Measurements from ENCODE around the gene RIMKLA.
A peak's percentile ranks its signal among the peaks of the same experiment; 100 is the strongest.

The RIMKLA gene

DNA sequence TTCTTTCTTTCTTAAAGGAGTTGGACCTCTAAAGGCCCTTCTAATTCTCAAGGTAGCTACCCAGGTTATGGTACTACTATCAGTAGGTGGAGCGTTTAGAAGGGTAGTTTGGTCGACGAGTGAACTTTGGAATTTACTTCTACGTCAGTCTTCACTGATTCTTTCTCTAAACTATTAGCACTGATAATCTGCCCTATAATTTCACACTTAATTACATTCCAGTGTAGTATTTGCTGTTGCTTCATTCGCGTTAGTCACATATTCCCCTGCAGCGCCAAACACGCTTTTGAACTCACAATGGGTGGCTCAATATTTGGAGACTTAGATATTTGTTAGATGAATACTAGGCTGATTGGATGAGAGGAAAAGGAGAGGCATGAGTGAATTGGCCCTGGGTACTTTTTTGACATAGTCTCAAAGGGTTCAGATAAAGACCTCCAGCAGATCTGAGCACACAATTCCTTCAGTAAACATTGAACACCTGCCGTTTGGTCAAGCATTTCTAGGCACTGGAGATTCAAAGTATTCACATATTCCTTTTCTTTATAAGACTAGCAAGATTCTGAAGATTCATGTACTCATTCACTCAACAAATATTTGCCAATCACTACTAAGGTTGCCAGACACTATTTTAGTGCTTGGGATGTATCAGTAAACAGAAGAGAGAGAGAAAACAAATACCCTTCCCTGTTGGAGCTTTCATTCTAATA, 44.6 kb upstream of the RIMKLA start:
- TF ChIP-seq, protein P1, sequence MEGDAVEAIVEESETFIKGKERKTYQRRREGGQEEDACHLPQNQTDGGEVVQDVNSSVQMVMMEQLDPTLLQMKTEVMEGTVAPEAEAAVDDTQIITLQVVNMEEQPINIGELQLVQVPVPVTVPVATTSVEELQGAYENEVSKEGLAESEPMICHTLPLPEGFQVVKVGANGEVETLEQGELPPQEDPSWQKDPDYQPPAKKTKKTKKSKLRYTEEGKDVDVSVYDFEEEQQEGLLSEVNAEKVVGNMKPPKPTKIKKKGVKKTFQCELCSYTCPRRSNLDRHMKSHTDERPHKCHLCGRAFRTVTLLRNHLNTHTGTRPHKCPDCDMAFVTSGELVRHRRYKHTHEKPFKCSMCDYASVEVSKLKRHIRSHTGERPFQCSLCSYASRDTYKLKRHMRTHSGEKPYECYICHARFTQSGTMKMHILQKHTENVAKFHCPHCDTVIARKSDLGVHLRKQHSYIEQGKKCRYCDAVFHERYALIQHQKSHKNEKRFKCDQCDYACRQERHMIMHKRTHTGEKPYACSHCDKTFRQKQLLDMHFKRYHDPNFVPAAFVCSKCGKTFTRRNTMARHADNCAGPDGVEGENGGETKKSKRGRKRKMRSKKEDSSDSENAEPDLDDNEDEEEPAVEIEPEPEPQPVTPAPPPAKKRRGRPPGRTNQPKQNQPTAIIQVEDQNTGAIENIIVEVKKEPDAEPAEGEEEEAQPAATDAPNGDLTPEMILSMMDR (conservative IDR thresholded peaks at IDR 0.05; ENCODE audit: low read depth) = no peak
- CTCF ChIA-PET = no interaction called here
- peak overlapping the region; percentile 88 for H3K27ac ChIP-seq
- DNase-seq (ENCODE audit: low spot score) = peak; percentile 64
- POLR2A ChIA-PET (ENCODE audit: low non-redundant PET) = no interaction called here

DNA sequence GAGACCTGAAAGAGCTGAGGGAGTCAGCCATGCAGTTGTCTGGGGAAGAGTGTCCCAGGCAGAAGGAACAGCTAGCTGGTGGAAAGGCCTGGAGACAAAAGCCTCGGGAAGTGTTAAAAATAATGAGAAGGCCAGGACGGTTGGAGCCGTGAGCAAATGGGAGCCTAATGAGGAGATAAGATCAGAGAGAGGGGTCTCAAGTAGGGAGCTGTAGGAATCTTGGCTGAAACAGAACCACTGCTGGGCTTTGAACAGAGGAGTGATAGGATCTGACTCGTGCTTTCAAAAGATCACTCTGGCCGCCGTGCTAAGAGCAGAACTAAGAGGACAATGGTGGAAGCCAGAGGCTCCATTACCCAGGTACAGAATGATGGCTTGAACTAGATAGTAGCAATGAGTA, 43.6 kb upstream of the RIMKLA start:
- POLR2A ChIA-PET (ENCODE audit: low non-redundant PET) = no interaction called here
- no peak for DNase-seq (ENCODE audit: low spot score)
- CTCF ChIA-PET = interaction anchor here (0.6 kb wide), 1 partner anchor 860 kb away, joined by 3 read pairs; no protein-coding TSS in a partner anchor
- TF ChIP-seq, protein P1 (conservative IDR thresholded peaks at IDR 0.05; ENCODE audit: low read depth) = no peak
- H3K27ac ChIP-seq = no peak overlapping the region

DNA sequence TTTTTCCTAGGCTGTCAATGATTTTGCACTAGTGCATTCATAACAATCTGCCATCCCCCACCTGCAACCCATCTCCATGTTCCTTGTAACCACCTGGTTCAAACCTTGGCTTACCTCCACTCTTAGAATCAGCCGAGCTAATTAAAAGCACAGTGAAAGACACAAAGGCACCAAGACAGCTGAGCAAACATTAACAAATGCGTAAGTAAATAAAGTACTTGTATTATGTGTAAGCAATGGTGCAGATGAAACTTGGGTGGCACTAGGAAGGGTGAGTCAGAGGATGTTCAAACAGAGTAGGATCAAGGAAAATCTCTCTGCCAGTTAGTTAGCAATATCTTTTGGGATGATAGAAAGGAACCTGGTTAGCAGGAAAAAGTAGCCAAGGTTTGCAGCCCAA, 40.5 kb upstream of the RIMKLA start:
- H3K27ac ChIP-seq = no peak overlapping the region
- DNase-seq (ENCODE audit: low spot score) = peak; percentile 60
- CTCF ChIA-PET = no interaction called here
- POLR2A ChIA-PET (ENCODE audit: low non-redundant PET) = no interaction called here
- TF ChIP-seq, protein P1 (conservative IDR thresholded peaks at IDR 0.05; ENCODE audit: low read depth) = no peak

DNA sequence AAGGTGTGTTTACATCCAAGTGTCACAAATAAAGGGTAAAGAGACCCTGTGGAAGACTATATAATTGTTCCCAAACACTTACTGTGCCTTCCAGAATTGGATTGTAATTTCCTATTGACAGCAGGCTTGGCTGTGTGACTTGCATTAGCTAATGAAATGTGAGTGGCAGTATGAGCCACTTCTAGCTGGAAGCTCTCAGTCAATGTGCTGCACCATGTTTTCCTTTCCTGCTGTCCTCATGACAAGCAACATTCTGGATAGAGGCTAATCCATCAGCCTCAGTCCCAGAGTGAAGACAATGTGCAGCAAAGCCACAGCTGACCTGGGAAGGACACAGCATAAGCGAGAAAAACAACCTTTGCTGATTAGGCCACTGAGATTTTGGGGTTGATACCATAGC, 39.7 kb upstream of the RIMKLA start:
- H3K27ac ChIP-seq = no peak overlapping the region
- ChIA-PET POLR2A (ENCODE audit: low non-redundant PET) (no interaction called here), CTCF (interaction anchor here (0.6 kb wide), 1 partner anchor 428 kb away, joined by 3 read pairs; no protein-coding TSS in a partner anchor)
- DNase-seq (ENCODE audit: low spot score) = no peak
- TF ChIP-seq, protein P1 (conservative IDR thresholded peaks at IDR 0.05; ENCODE audit: low read depth) = no peak

DNA sequence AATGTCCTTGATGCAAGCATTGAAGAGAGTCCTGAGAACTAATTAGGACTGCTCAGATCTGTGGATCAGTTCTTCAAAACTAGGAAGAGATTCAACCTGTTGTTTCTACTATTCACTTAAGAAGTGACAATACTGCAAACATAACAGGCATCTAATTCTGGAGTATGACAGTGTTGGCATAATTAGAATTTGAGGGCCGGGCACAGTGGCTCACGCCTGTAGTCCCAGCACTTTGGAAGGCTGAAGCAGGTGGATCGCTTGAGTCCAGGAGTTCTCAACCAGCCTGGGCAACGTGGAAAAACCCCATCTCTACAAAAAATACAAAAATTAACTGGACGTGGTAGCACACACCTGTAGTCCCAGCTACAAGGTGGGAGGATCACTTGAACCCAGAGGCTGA, 37.5 kb upstream of the RIMKLA start:
- no peak overlapping the region for H3K27ac ChIP-seq
- CTCF ChIA-PET = no interaction called here
- TF ChIP-seq, protein P1 (conservative IDR thresholded peaks at IDR 0.05; ENCODE audit: low read depth) = no peak
- no peak for DNase-seq (ENCODE audit: low spot score)
- POLR2A ChIA-PET (ENCODE audit: low non-redundant PET) = no interaction called here

DNA sequence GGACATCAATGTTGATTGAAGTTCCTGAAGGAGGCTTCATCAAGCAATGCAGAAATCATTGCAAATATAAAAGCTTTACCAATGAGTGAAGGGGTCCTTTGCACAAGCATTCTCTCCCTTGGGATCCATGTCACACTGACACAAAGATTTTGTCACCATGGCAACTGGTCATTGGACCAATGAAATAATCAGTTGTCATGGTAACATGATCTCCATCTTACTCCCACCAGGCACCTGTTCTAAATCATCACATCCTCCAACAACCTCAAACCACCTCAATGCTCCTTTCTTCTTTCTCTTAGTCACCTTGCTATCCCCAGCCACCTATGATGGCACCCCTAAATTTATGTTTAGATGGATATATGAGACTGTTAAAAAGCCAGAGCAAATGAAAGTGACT, 32.1 kb upstream of the RIMKLA start:
- CTCF ChIA-PET = no interaction called here
- TF ChIP-seq, protein P1 (conservative IDR thresholded peaks at IDR 0.05; ENCODE audit: low read depth) = no peak
- DNase-seq (ENCODE audit: low spot score) = no peak
- no peak overlapping the region for H3K27ac ChIP-seq
- POLR2A ChIA-PET (ENCODE audit: low non-redundant PET) = no interaction called here

All from RWPE1 (cell line).